ENCODE data around the gene FADD.

GRCh38 chr11:70169127-70169526 is 34.0 kb upstream of the FADD start:
- TF ChIP-seq, protein P1, sequence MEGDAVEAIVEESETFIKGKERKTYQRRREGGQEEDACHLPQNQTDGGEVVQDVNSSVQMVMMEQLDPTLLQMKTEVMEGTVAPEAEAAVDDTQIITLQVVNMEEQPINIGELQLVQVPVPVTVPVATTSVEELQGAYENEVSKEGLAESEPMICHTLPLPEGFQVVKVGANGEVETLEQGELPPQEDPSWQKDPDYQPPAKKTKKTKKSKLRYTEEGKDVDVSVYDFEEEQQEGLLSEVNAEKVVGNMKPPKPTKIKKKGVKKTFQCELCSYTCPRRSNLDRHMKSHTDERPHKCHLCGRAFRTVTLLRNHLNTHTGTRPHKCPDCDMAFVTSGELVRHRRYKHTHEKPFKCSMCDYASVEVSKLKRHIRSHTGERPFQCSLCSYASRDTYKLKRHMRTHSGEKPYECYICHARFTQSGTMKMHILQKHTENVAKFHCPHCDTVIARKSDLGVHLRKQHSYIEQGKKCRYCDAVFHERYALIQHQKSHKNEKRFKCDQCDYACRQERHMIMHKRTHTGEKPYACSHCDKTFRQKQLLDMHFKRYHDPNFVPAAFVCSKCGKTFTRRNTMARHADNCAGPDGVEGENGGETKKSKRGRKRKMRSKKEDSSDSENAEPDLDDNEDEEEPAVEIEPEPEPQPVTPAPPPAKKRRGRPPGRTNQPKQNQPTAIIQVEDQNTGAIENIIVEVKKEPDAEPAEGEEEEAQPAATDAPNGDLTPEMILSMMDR (IDR thresholded peaks at IDR 0.05) = no peak
- no peak for TF ChIP-seq POLR2A (IDR thresholded peaks at IDR 0.05)
- TF ChIP-seq POLR2AphosphoS5 (IDR thresholded peaks at IDR 0.05) = no peak

All from prostate gland (tissue), 2 donors.